MM.1S (cell line): ENCODE results near the gene ABHD18.
"Not testable (repeated sequence)": the region's sequence is repeated elsewhere in the genome, so short reads cannot be mapped to it uniquely, and the experiment has no call there.

Source experiments
- DNase-seq: peaks from one replicate; pipeline ENCODE4 v3.0.0-alpha.2; 2015
- H2AFZ ChIP-seq: fragments of 300-600 bp; sonication (generic); 2 replicates; pipeline ENCODE4 v1.6.0; 2016; ENCODE audit warnings: antibody characterized with exemption, low read length
- H3F3A ChIP-seq: fragments of 300-600 bp; sonication (generic); 2 replicates; pipeline ENCODE4 v1.6.1; 2016; ENCODE audit warnings: mild to moderate bottlenecking, antibody characterized with exemption, low read length, moderate library complexity, mixed read lengths; ENCODE audit not compliant: insufficient read depth
- H3K27ac ChIP-seq: fragments of 300-600 bp; sonication (generic); 2 replicates; pipeline ENCODE4 v1.5.1; 2016; ENCODE audit warnings: mild to moderate bottlenecking, low read length
- H3K27me3 ChIP-seq: fragments of 300-600 bp; sonication (generic); replicated peaks from 2 replicates; pipeline ENCODE4 v1.6.0; 2016; ENCODE audit warnings: low read length; ENCODE audit not compliant: insufficient read depth
- H3K36me3 ChIP-seq: fragments of 300-600 bp; sonication (generic); replicated peaks from 2 replicates; pipeline ENCODE4 v1.6.1; 2016; ENCODE audit warnings: mild to moderate bottlenecking, low read length, mixed read lengths; ENCODE audit not compliant: insufficient read depth
- H3K4me1 ChIP-seq: fragments of 300-600 bp; sonication (generic); 2 replicates; pipeline ENCODE4 v1.6.1; 2016; ENCODE audit warnings: low read length, mixed read lengths
- H3K4me2 ChIP-seq: fragments of 300-600 bp; sonication (generic); 2 replicates; pipeline ENCODE4 v1.6.0; 2016; ENCODE audit warnings: low read depth, low read length
- H3K4me3 ChIP-seq: fragments of 300-600 bp; sonication (generic); 2 replicates; pipeline ENCODE4 v1.5.1; 2016; ENCODE audit warnings: low read length, mixed read lengths
- H3K79me2 ChIP-seq: fragments of 300-600 bp; sonication (generic); 2 replicates; pipeline ENCODE4 v1.6.1; 2016; ENCODE audit warnings: mixed run types, low read length, mixed read lengths
- H3K9ac ChIP-seq: fragments of 300-600 bp; sonication (generic); 2 replicates; pipeline ENCODE4 v1.6.1; 2016; ENCODE audit warnings: low read length, mixed read lengths
- H3K9me2 ChIP-seq: fragments of 300-600 bp; sonication (generic); replicated peaks from 2 replicates; pipeline ENCODE4 v1.6.1; 2016; ENCODE audit warnings: mild to moderate bottlenecking, low read length, mixed read lengths; ENCODE audit not compliant: insufficient read depth
- H3K9me3 ChIP-seq: fragments of 300-600 bp; sonication (generic); replicated peaks from 2 replicates; pipeline ENCODE4 v1.6.1; 2016; ENCODE audit warnings: mild to moderate bottlenecking, low read length, mixed read lengths; ENCODE audit not compliant: insufficient read depth
- H4K20me1 ChIP-seq: fragments of 300-600 bp; sonication (generic); 2 replicates; pipeline ENCODE4 v1.6.1; 2016; ENCODE audit warnings: mild to moderate bottlenecking, low read length, moderate library complexity, mixed read lengths; ENCODE audit not compliant: insufficient read depth
- CTCF ChIP-seq: fragments of 300-600 bp; sonication (generic); IDR thresholded peaks from 2 replicates; pipeline ENCODE4 v1.5.1; 2016; ENCODE audit warnings: antibody characterized with exemption, low read length, mixed read lengths
- EZH2 ChIP-seq: fragments of 300-600 bp; sonication (generic); optimal IDR thresholded peaks from 2 replicates; pipeline ENCODE3; 2017; ENCODE audit warnings: low read depth, mild to moderate bottlenecking, antibody characterized with exemption, low read length, mixed read lengths
- EZH2phosphoT487 ChIP-seq: fragments of 300-600 bp; sonication (generic); IDR thresholded peaks from 2 replicates; pipeline ENCODE4 v1.6.1; 2018; ENCODE audit warnings: antibody characterized with exemption, low read length

The ABHD18 gene

GRCh38 chr4:127995776-127996175 is 30.6 kb downstream of the ABHD18 start:
- Histone ChIP-seq H3K27me3 (no peaks in the 10 kb centered on the region; the same call in 1 of the 2 replicates), H3K27ac (no peak overlapping the region), H3K4me1 (no peaks in the 10 kb centered on the region), H3K9me3 (no peaks in the 10 kb centered on the region; the same call in 1 of the 2 replicates), H4K20me1 (no peaks in the 10 kb centered on the region), H2AFZ (no peak overlapping the region), H3K9ac (no peak overlapping the region), H3K4me3 (no peak overlapping the region), H3K9me2 (no peaks in the 10 kb centered on the region), H3K79me2 (0 out of 2 replicates have a peak, but pooled peaks cover 3% of the 10 kb centered on the region), H3F3A (no peaks in the 10 kb centered on the region), H3K4me2 (no peak overlapping the region), H3K36me3 (no peaks in the 10 kb centered on the region)
- TF ChIP-seq EZH2phosphoT487 (no peak), CTCF (no peak), EZH2 (no peak)
- no peak for DNase-seq

GRCh38 chr4:127996521-127996920 is 31.3 kb downstream of the ABHD18 start:
- not testable (repeated sequence) for H3K4me1 ChIP-seq, H3K27me3 ChIP-seq, DNase-seq, H3K9me3 ChIP-seq, H2AFZ ChIP-seq, H3K79me2 ChIP-seq, H3K9ac ChIP-seq, H3K27ac ChIP-seq, H3K9me2 ChIP-seq, H3K4me2 ChIP-seq, H3K4me3 ChIP-seq, H3F3A ChIP-seq, H4K20me1 ChIP-seq, H3K36me3 ChIP-seq

GRCh38 chr4:127997534-127998388 is 32.6 kb downstream of the ABHD18 start:
- Histone ChIP-seq H3K4me2 (no peak overlapping the region), H3K36me3 (no peaks in the 10 kb centered on the region), H4K20me1 (no peaks in the 10 kb centered on the region), H3K9me2 (no peaks in the 10 kb centered on the region), H3K9me3 (no peaks in the 10 kb centered on the region; the same call in 1 of the 2 replicates), H3K4me3 (no peak overlapping the region), H3F3A (no peaks in the 10 kb centered on the region), H3K79me2 (peaks cover 7% of the 10 kb centered on the region; the same call in 1 of the 2 replicates), H3K4me1 (no peaks in the 10 kb centered on the region), H3K27ac (no peak overlapping the region), H3K9ac (no peak overlapping the region), H2AFZ (no peak overlapping the region), H3K27me3 (no peaks in the 10 kb centered on the region; the same call in 1 of the 2 replicates)
- DNase-seq: peak; percentile 28
- TF ChIP-seq CTCF (peak; percentile 12; the same call in 1 of the 2 replicates), EZH2phosphoT487 (no peak)

- H3K4me3 ChIP-seq: no peak overlapping the region
- no peaks in the 10 kb centered on the region for H3K9me3 ChIP-seq
- H3K4me2 ChIP-seq: no peak overlapping the region
- H3K27ac ChIP-seq: no peak overlapping the region
- DNase-seq: no peak
- no peaks in the 10 kb centered on the region for H3K27me3 ChIP-seq
- no peaks in the 10 kb centered on the region for H3K4me1 ChIP-seq
- no peaks in the 10 kb centered on the region for H3F3A ChIP-seq
- no peak overlapping the region for H3K9ac ChIP-seq
- no peaks in the 10 kb centered on the region for H4K20me1 ChIP-seq
- H3K36me3 ChIP-seq: no peaks in the 10 kb centered on the region
- H3K9me2 ChIP-seq: no peaks in the 10 kb centered on the region
- no peak overlapping the region for H2AFZ ChIP-seq
- TF ChIP-seq EZH2 (no peak), EZH2phosphoT487 (no peak), CTCF (no peak)
- no peaks in the 10 kb centered on the region; the same call in 1 of the 2 replicates for H3K79me2 ChIP-seq
Observed at GRCh38 chr4:128006592-128006991, 41.4 kb downstream of the ABHD18 start.
